GM12892 (cell line): ENCODE data around the gene ADCY7.
A peak's percentile ranks its signal among the peaks of the same experiment; 100 is the strongest.

Source experiments
- DNase-seq: peaks from one replicate; pipeline ENCODE4 v3.0.0; 2011; ENCODE audit not compliant: insufficient read length
- FAIRE-seq: peaks from 2 replicates; lab custom pipeline; 2011; peaks lifted over from hg19 to GRCh38; lab: Jason Lieb, UNC
- POLR2A ChIP-seq: IDR thresholded peaks from 2 replicates; pipeline ENCODE4 v1.6.1; 2011; ENCODE audit warnings: low read depth, low read length, control low read depth
- POLR2AphosphoS5 ChIP-seq: IDR thresholded peaks from 2 replicates; pipeline ENCODE4 v1.6.1; 2011; ENCODE audit warnings: low read depth, low read length, control low read depth
- TAF1 ChIP-seq: IDR thresholded peaks from 2 replicates; pipeline ENCODE4 v1.6.1; 2011; ENCODE audit warnings: low read depth, mild to moderate bottlenecking, control low read depth, low read length, borderline replicate concordance

The ADCY7 gene

GRCh38 chr16:50313596-50314478, 47.5 kb downstream of the ADCY7 start:
- DNase-seq, result peak; percentile 21
- FAIRE-seq, result no peak
- TF ChIP-seq TAF1, result no peak
- no peak for TF ChIP-seq POLR2AphosphoS5
- TF ChIP-seq POLR2A, result no peak

GRCh38 chr16:50314665-50315064, 48.3 kb downstream of the ADCY7 start:
- FAIRE-seq (no peak), DNase-seq (no peak)
- TF ChIP-seq POLR2A (no peak), POLR2AphosphoS5 (no peak), TAF1 (no peak)

DNA sequence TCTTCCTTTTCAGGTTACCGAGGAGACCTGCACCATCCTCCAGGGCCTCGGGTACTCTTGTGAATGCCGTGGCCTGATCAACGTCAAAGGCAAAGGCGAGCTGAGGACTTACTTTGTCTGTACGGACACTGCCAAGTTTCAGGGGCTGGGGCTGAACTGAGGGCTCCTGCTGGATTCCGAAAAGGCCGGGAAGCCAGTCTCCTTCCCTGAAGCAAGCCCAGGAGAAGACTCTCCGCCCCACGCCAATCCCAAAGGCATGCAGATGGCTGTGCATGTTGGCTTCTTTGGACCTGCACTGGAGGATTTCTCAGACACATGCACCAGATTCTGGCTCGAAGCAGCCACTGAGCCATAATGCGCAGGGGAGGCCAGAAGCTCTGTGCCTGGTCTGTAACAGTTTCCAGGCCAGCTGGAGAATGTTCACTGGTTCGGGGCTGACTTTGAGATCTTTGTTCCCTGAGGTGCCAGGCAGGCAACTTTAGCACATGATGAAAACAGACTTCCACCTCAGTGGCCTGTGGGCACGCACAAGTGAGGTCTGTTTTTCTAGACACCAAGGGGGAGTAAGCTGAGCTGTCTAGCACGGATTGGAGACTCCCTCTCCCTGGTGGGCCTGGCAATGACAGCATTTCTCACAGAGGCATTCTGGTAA, 49.1 kb downstream of the ADCY7 start:
- DNase-seq (no peak), FAIRE-seq (no peak)
- peak; percentile 35; the same call in 1 of the 2 replicates for TF ChIP-seq POLR2A
- no peak; the same call in 1 of the 2 replicates for TF ChIP-seq POLR2AphosphoS5
- TF ChIP-seq TAF1, result no peak

GRCh38 chr16:50316102-50316847, 49.9 kb downstream of the ADCY7 start:
- no peak for FAIRE-seq
- TF ChIP-seq TAF1, result no peak
- no peak for TF ChIP-seq POLR2AphosphoS5
- no peak for TF ChIP-seq POLR2A
- no peak for DNase-seq

- TF ChIP-seq TAF1, result no peak
- DNase-seq (no peak), FAIRE-seq (no peak)
Observed at GRCh38 chr16:50316848-50317630, 50.7 kb downstream of the ADCY7 start.

DNA sequence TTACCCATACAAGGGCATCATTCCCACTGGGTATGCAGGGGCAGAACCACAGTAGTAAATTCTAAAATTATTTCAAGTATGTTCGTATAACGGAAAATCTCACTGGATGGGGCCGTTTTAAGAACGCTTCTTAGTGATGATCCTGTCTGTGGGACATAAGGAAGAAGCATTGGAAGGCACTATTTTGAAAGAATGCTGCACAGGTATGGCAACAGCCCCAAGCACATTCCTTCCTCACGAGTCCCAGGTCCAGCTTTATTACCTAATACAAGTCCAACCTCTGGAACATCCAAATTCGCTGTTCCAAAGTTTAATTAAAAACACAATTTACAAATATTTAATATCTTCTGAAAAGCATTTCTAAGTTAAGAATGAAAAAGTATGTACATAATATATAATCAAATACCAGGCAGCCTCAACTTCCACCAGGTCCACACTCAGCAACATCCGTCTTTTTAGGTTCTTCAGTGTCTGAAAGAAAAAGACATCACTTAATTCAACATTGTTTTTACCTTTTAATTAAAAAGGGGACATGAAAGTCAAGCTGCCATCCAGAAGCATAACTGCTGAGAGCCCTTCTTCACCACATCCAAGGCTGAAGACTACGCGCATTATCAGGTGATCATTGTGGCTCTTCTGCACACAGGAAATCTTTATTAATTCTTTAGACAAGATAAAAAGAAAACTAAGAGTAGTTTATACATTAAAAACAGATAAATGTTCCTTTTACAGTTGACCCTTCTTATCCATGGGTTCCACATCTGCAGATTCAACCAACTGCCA, 52.6 kb downstream of the ADCY7 start:
- DNase-seq, result no peak
- no peak for TF ChIP-seq POLR2AphosphoS5
- TF ChIP-seq POLR2A, result no peak
- no peak for TF ChIP-seq TAF1
- FAIRE-seq, result no peak

DNA sequence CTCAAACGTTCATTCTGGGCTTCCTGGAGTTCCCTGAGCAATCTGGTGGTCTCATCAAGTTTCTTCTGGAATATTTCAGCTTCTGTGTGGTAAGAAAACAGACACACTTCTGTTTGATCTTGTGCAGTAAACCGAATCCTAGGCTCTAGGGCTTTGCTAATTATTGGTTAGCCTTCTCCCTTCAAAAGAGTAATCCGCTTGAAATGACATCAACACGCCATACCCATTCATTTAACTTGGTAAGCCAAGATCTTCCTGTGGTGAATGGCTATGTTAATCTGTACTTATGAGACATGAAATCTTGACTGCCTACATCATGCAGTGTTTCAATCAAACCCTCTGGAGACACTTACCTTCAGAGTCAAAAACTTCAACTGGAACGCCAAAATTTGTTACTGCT, 54.0 kb downstream of the ADCY7 start:
- FAIRE-seq (no peak), DNase-seq (no peak)
- TF ChIP-seq POLR2A (no peak), TAF1 (no peak), POLR2AphosphoS5 (no peak)

GRCh38 chr16:50322333-50322732, 56.0 kb downstream of the ADCY7 start:
- FAIRE-seq, result no peak
- TF ChIP-seq POLR2AphosphoS5 (no peak), TAF1 (no peak), POLR2A (no peak)
- DNase-seq, result no peak

DNA sequence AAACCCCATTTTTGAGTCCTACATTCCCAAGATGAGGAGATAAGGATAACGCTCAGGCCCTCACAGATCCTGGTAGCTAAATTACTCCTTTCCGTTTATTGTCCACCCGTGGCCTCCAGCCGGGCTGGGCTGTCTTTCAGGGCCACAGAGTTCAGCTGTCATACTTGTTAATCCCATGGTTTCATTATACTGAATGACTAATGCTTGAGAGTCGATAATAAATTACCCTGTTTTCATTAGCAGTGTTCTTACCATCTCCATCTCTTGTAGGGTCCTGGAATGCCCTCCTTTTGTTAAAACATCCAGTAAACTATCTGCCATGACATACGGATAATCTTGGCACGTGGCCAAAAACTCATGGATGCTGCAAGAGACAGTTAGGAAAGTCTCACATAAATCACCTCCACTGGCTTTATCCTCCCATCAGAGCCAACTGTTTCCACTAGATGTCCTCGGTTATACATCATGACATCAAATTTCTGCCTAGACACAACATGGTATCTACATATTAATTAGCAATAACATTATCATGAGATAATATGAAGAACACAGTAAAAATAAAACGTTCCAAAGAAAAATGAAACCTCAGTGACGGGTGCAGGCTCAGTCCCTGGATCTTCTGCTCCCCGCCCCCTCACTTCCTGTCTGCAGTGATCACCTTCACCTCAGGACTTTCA, 57.1 kb downstream of the ADCY7 start:
- no peak for TF ChIP-seq POLR2AphosphoS5
- no peak for TF ChIP-seq POLR2A
- TF ChIP-seq TAF1, result no peak
- FAIRE-seq (no peak), DNase-seq (no peak)
